HEK293T (cell line): ENCODE measurements around the gene DNAAF2.

Source experiments
- CTCF ChIA-PET: fragments of 350-600 bp; formaldehyde crosslinking; extraction: SDS; loops from one replicate; lab custom pipeline; 2021; ENCODE audit warnings: antibody characterized with exemption, inconsistent platforms; lab: Yijun Ruan, JAX
- POLR2A ChIA-PET: fragments of 350-600 bp; formaldehyde crosslinking; extraction: SDS; loops from one replicate; lab custom pipeline; 2020; ENCODE audit warnings: antibody characterized with exemption, inconsistent platforms; lab: Yijun Ruan, JAX
- DNase-seq: peaks from one replicate; pipeline ENCODE4 v3.0.0; 2012; ENCODE audit warnings: mixed read lengths; ENCODE audit errors: extremely low spot score
- ARNT ChIP-seq: fragments of 450-650 bp; IDR thresholded peaks from 2 replicates; pipeline ENCODE4 v1.6.1; 2017; ENCODE audit warnings: mild to moderate bottlenecking
- BHLHE40 ChIP-seq: fragments of 450-650 bp; IDR thresholded peaks from 2 replicates; pipeline ENCODE4 v1.6.1; 2016; ENCODE audit warnings: mild to moderate bottlenecking, moderate library complexity, borderline replicate concordance
- CTBP1 ChIP-seq: fragments of 450-650 bp; IDR thresholded peaks from 2 replicates; pipeline ENCODE4 v1.6.1; 2016; ENCODE audit warnings: borderline replicate concordance
- ELF4 ChIP-seq: fragments of 450-650 bp; IDR thresholded peaks from 2 replicates; pipeline ENCODE4 v1.6.1; 2017; ENCODE audit warnings: antibody characterized with exemption
- FOXA1 ChIP-seq: fragments of 450-650 bp; IDR thresholded peaks from 2 replicates; pipeline ENCODE4 v1.6.1; 2016; ENCODE audit warnings: mild to moderate bottlenecking
- FOXK2 ChIP-seq: fragments of 450-650 bp; IDR thresholded peaks from 2 replicates; pipeline ENCODE4 v1.6.1; 2016; ENCODE audit warnings: mild to moderate bottlenecking
- FOXM1 ChIP-seq: fragments of 450-650 bp; IDR thresholded peaks from 2 replicates; pipeline ENCODE4 v1.6.1; 2017; ENCODE audit warnings: mild to moderate bottlenecking, borderline replicate concordance
- HDGF ChIP-seq: fragments of 450-650 bp; IDR thresholded peaks from 2 replicates; pipeline ENCODE4 v1.6.1; 2017; ENCODE audit warnings: antibody characterized with exemption, borderline replicate concordance
- L3MBTL2 ChIP-seq: fragments of 450-650 bp; conservative IDR thresholded peaks from 2 replicates; pipeline ENCODE4 v1.6.1; 2016; ENCODE audit warnings: mild to moderate bottlenecking
- LEF1 ChIP-seq: fragments of 450-650 bp; IDR thresholded peaks from 2 replicates; pipeline ENCODE4 v1.6.1; 2017; ENCODE audit warnings: mild to moderate bottlenecking, borderline replicate concordance
- NFRKB ChIP-seq: fragments of 450-650 bp; IDR thresholded peaks from 2 replicates; pipeline ENCODE4 v1.6.1; 2016; ENCODE audit warnings: mild to moderate bottlenecking, moderate library complexity
- PKNOX1 ChIP-seq: fragments of 450-650 bp; IDR thresholded peaks from 2 replicates; pipeline ENCODE4 v1.6.1; 2016
- SP1 ChIP-seq: fragments of 450-650 bp; IDR thresholded peaks from 2 replicates; pipeline ENCODE4 v1.6.1; 2017
- SUZ12 ChIP-seq: fragments of 450-650 bp; IDR thresholded peaks from 2 replicates; pipeline ENCODE4 v1.6.1; 2016; ENCODE audit warnings: mild to moderate bottlenecking
- TARDBP ChIP-seq: fragments of 450-650 bp; IDR thresholded peaks from 2 replicates; pipeline ENCODE4 v1.6.1; 2016
- ZNF384 ChIP-seq: fragments of 450-650 bp; IDR thresholded peaks from 2 replicates; pipeline ENCODE4 v1.6.1; 2016

The DNAAF2 gene

DNA sequence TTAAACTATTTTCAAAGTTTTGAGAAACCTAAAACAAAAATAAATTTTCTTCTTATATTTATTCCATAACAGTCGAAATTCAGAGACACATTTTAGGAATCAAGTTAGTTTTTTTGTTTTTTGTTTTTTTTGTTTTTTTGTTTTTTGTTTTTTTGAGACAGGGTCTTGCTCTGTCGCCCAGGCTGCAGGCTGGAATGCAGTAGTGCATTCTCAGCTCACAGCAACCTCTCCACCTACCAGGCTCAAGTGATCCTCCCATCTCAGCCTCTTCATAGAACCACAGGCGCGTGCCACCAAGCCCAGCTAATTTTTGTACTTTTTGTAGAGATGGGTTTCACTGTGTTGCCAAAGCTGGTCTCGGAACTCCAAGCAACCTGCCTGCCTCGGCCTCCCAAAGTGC, 18.5 kb upstream of the DNAAF2 start:
- TF ChIP-seq PKNOX1 (no peak), TARDBP (no peak), ELF4 (no peak), ARNT (no peak), ZNF384 (no peak), BHLHE40 (no peak), NFRKB (no peak), LEF1 (no peak), CTBP1 (no peak), FOXK2 (no peak), FOXM1 (no peak), L3MBTL2 (no peak)
- DNase-seq: no peak
- ChIA-PET POLR2A (no interaction called here), CTCF (no interaction called here)

DNA sequence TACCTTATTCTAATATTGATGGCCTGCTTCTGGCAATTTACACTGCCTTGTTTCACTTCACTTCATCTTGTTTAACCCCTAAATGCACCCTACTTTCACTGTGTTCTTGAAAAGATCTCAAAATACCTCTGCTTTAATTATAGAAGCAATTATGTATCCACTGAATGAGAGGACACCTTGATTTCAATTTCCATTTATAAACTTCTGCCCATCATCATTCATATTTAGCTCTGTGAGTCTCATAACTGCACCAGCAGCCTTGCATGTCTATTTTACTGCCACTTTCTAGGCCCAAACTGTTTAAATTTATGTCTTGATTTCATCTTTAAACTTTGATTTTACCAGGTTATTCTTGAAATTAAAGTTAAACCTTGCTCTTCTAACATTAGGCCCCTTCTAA, 7.1 kb upstream of the DNAAF2 start:
- ChIA-PET POLR2A (no interaction called here), CTCF (no interaction called here)
- TF ChIP-seq CTBP1 (no peak), NFRKB (no peak), ELF4 (no peak), PKNOX1 (no peak), FOXA1 (no peak), ZNF384 (no peak), TARDBP (no peak), L3MBTL2 (no peak), SUZ12 (no peak)
- no peak for DNase-seq

GRCh38 chr14:49641697-49642129, 6.7 kb upstream of the DNAAF2 start:
- CTCF ChIA-PET: no interaction called here
- TF ChIP-seq NFRKB (no peak), HDGF (no peak), ELF4 (no peak), LEF1 (no peak), ZNF384 (no peak), SUZ12 (no peak), SP1 (no peak), TARDBP (no peak), L3MBTL2 (no peak), CTBP1 (no peak), BHLHE40 (no peak), PKNOX1 (no peak), FOXA1 (no peak)
- DNase-seq: peak; percentile 10
- POLR2A ChIA-PET: no interaction called here

GRCh38 chr14:49640540-49641417, 5.7 kb upstream of the DNAAF2 start:
- TF ChIP-seq FOXM1 (no peak), LEF1 (no peak), L3MBTL2 (0 out of 2 replicates have a peak, but pooled peaks have one; percentile 22), TARDBP (no peak), SUZ12 (no peak), ELF4 (no peak), BHLHE40 (no peak), HDGF (no peak), ZNF384 (peak; percentile 55; the same call in 1 of the 2 replicates), ARNT (no peak), FOXA1 (no peak)
- DNase-seq: no peak
- CTCF ChIA-PET: interaction anchor here (0.7 kb wide), 1 partner anchor 451 kb away, joined by 7 read pairs; no protein-coding TSS in a partner anchor
- POLR2A ChIA-PET: no interaction called here

DNA sequence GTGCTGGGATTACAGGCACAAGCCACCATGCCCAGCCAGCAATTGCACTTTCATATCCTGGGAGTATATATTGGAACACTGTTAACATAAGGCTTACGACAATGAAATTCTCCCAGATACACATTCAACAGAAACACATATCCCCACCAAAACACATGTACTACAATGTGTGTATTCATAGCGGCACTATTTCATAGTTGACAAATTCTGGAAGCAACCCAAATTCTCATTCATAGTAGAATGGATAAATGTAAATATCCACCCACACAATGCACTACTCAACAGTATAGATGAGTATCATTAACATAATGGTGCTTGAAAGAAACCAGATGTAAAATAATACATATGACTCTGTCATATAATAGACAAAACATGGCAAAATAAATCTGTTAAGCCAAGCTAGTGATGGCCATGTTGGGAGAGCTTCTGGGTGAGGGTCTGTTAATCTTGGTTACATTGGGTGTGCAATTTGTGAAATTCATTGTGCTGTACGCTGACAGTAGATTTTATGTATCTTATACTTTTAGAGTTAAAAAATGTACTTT, 2.6 kb upstream of the DNAAF2 start:
- TF ChIP-seq FOXM1 (no peak), LEF1 (no peak), SP1 (no peak), TARDBP (no peak), BHLHE40 (no peak), HDGF (no peak), PKNOX1 (no peak), CTBP1 (no peak), ELF4 (no peak), L3MBTL2 (no peak), FOXK2 (no peak), SUZ12 (no peak), ARNT (no peak), NFRKB (no peak), ZNF384 (no peak), FOXA1 (no peak)
- DNase-seq: no peak
- ChIA-PET CTCF (no interaction called here), POLR2A (interaction anchor here (4.3 kb wide), 1 partner anchor 17 kb away, joined by 20 read pairs; the partner anchor contains the start of genes MGAT2 and RPL36AL)
